Muscle of arm (tissue), 12 donors: Measurements from ENCODE around the gene SLC25A12. TPM values are rescaled to one million over a fixed set of nuclear protein-coding genes. Genes with fewer than 3 reads are reported as not detected.
A peak's percentile ranks its signal among the peaks of the same experiment; 100 is the strongest.
"Not testable (repeated sequence)": the region's sequence is repeated elsewhere in the genome, so short reads cannot be mapped to it uniquely, and the experiment has no call there.

Experiments
- DNase-seq: peaks from one replicate; pipeline ENCODE4 v3.0.0-alpha.2; 2013
- polyA plus RNA-seq, 12 donors: library from polyadenylated mRNA; unstranded; fragments of 120-200 nt; gene quantifications; one replicate each; pipeline ENCODE4 v1.2.1, GENCODE V29; 2013; ENCODE audit not compliant: insufficient read length in 12 of 12

SLC25A12 gene
- polyA plus RNA-seq, 12 donors = 9.4 to 34.7 (median 24.7) TPM; not detected in 1

GRCh38 chr2:171834286-171834685 lies 59.8 kb downstream of the SLC25A12 start:
- no peak for DNase-seq

GRCh38 chr2:171832489-171832888 lies 61.6 kb downstream of the SLC25A12 start:
- DNase-seq = no peak

DNA sequence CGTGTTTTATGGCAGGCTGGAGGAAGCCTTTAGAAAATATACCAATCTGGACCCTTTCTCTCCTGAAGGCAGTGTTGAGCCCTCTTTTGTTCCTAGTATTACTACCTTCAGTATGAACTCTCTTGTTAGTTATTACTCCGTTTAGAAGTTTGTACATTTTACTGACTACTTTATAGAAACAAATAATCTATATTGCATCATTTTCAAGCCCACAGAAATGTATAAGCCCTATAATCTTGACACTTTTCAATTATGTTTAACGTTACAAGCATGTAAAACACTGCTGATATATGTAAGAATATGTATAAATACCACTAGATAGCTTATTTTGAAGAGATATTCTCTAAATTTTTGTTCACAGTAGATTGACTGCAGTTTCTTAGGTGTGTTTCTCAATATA lies 64.0 kb downstream of the SLC25A12 start:
- no peak for DNase-seq

- DNase-seq = no peak
These were observed 70.0 kb downstream of the SLC25A12 start for GRCh38 chr2:171824086-171824485.

DNA sequence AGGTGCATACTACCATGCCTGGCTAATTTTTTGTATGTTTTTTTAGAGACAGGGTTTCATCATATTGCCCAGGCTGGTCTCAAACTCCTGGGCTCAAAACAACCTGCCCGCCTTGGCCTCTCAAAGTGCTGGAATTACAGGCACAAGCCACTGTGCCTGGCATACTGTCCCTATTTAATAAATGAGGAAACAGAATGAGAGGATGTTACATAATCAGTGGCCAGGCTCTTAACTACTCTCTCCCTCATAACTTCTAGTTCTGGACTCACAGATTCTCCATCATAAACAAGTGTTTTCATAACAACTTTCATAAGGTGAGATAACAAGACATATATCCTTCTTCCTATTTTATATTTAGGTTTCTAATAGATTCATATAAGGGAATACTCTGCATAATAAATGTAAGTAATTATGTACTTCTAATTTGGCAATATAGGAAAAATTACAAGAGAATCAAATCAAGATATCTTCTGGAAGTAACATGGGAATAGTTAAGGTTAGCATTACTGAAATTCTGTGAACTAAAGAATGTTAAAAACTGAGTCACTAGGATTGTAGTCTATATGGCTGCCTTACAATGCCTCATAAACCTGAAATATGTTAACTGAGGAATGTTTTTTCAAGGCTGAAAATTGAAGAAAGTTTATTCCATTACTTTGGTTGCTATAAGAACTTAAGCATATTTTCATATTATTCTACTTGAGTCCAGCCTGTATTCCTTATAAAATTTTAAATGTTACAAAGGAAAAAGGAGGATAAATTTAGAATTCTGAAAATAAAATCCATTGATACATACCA lies 71.3 kb downstream of the SLC25A12 start:
- DNase-seq = no peak

DNA sequence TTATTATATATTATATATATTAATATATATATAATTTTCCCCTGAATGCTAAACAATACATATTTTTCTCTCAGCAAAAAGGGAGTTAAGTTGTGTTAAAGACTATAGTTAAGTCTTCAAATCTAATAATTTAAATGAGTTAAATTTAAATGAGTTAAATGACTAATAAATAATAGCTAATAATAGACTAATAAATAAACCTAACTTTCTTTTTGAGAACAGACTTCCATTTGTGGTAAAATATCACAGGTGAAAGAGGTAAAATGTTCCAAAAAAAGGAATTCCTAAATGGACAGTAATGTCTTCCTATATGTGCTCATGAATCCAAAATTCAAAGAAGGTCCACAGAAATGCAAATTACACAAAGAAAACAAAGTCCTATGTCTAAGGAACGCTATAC lies 74.6 kb downstream of the SLC25A12 start:
- DNase-seq = no peak

- no peak for DNase-seq
These were observed 79.2 kb downstream of the SLC25A12 start for GRCh38 chr2:171814883-171815282.

DNA sequence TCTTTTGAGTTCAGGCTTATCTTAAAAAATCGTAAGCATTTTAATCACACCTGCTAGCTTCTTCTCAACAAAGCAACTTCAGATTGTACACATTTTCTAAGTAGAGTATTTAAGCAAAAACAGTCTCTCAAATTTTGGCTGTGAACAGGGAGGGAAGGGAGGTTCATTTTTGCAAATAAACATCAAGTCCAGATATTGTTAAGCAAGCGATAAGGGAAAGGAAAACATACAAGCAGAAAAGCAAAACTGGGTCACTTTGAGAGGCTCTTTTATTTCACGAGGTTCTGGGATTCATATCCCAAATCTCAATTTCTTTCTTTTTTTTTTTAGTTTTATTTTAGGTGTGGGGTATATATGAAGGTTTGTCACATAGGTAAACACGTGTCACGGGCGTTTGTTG lies 79.9 kb downstream of the SLC25A12 start:
- DNase-seq = no peak

DNA sequence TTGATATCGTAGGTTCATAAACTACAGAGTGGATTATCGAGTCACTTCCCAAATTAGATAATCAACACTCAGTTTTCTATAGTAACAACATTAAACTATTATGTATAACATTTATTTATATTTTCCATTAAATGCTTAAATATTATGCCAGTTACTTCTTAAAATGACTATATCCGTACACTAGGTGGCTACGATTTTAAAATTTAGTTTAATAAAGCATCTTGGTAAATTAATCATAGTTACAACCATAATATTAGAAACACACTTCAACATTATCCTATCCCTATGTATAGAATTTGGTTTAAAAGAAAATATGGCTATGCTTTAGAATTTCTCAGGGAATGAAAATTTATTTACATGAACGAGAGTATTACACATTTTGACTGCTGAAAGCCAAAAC lies 80.3 kb downstream of the SLC25A12 start:
- no peak for DNase-seq

DNA sequence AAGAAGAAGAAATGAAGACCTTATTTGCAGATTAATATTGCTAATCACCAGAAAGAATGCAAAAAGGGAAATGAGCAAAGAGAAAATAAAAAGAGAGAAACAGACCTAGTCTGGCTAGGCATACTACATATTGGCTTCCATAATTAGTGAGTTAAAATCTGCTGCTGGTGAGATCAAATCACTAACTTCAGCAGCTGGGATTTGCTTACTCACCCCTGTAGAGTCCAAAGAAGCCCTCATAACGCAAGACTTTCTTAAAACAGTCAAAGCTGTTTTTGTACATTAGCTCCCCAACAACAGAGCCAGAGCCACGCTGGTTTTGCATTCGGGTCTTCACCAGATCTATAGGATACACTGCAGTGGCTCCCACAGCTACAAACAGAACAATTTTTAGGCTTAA lies 80.9 kb downstream of the SLC25A12 start:
- no peak for DNase-seq

DNA sequence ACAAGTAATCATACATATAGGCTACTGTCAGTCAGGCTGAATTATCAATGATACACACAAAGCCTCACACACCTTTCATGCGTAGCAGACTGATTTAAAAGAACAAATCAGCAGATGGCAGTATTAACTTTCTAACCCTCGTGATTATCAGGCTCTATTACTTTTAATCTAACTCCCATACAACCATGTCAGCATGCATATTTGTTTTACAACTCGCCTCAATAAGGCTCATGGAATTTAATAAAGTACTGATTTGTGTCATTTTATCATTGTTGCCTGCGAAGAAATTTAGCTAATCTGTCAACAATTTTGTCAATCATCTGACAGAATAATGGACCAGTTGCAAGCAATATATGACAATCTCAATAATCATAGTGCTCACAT lies 82.8 kb downstream of the SLC25A12 start:
- peak; percentile 25 for DNase-seq

GRCh38 chr2:171810422-171811244 lies 83.4 kb downstream of the SLC25A12 start:
- DNase-seq = peak; percentile 49

GRCh38 chr2:171808885-171809284 lies 85.2 kb downstream of the SLC25A12 start:
- not testable (repeated sequence) for DNase-seq

DNA sequence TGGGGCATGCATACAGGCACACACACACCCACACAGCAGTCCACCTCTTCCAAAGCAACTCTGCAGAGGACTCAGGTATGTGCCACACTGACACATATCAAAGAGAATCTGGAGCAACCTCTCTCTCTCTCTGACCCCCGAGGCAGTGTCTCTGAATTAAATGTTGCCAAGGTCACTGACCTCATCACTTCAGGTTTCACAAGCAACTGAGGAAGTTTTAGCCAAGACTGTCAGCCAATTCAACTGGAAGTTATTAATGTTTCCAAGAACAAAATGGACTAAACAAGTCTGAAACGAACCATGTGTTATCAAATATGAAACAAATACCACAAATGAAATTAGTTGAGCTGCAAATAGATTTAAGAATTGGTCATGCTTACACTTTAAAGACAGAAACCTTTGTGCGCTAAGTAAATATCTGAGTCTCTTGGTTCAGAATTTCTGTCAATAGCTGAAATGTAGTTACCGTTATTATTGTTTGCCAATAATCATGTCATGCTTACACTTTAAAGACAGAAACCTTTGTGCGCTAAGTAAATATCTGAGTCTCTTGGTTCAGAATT lies 86.1 kb downstream of the SLC25A12 start:
- no peak for DNase-seq

DNA sequence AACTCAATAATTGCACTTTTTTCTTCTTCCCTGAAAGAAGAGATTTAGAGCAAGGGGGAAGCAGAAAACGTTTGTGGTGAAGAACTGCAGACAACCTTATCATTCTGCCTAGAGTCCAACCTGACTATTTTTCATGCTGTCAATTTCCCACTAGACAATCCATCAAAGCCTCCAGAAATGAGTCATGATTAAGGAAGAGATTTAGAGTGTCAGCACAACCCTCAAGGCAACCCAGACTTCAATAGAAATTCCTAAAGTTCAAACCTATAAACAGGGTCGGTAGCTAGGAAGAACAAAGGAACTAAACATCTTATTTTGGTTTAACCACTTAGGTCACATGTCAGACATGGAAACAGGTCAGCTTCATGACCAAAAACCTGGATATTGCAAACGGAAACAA lies 86.9 kb downstream of the SLC25A12 start:
- no peak for DNase-seq

GRCh38 chr2:171804456-171804855 lies 89.6 kb downstream of the SLC25A12 start:
- no peak for DNase-seq

DNA sequence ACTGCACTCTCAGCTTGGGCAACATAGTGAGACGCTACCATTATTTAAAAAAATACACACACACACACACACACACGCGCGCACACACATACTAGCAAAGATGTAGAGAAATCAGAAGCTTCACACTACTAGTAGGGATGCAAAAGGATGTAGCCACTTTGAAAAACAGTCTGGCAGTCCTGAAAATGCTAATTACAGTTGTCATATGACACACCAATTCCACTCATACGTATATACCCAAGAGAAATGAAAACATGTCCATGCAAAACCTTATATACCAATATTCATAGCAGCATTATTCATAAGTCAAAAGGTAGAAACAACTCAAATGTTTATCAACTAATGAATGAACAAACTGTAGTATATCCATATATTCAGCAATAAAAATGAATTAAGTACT lies 90.3 kb downstream of the SLC25A12 start:
- no peak for DNase-seq

GRCh38 chr2:171800639-171801038 lies 93.4 kb downstream of the SLC25A12 start:
- no peak for DNase-seq

GRCh38 chr2:171798156-171798820 lies 95.8 kb downstream of the SLC25A12 start:
- no peak for DNase-seq

GRCh38 chr2:171794918-171795317 lies 99.1 kb downstream of the SLC25A12 start:
- DNase-seq = no peak

DNA sequence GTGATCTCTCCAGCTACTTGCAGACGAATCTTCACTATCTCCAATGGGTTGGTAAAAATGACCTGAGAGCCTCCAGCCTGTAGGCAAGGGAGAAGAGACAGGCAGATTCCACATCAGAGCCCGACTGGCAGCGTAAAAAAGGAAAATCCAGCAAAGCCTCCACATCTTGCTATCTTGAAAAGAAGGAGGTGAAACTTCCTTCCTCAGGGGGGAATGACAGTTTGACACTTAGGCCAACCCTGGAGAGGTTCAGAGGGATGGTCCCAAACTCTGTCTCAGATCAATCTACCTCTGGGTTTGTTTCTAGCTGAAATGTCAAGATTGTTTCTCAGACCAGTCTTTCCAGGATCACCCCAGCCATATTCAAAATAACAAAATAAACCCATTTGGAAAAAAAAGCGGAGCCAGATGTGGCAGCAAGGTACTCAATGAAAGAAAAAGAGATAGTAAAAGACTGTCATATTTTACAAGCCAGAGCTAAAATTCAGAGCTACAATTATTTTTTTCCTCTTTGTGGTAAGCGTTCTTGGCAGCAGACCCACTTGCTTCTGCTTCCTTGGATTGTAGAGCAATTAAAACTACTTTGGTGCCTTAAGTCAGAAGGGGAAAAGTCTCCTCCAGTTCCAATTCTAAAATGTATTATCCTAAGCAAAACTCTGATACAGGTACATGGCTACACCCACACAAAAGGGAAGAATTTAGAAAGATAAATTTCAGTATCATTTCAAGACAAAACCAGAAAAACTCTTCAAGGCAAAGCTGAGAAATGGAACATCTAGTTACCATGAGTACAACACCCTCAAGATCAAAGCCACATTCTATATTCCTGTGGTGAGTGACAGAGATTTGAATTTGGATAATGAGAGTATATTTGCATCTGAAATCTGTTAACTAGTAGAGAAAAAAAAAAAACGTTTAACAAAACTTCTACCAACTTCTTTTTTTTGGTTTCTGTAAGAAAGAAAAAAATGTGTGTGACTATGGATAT lies 100.1 kb downstream of the SLC25A12 start:
- no peak for DNase-seq
